Measurements from ENCODE around the gene C2orf68. TPM values are rescaled to one million over a fixed set of nuclear protein-coding genes. Genes with fewer than 3 reads are reported as not detected.
"Not testable (repeated sequence)": the region's sequence is repeated elsewhere in the genome, so short reads cannot be mapped to it uniquely, and the experiment has no call there.

The C2orf68 gene, protein sequence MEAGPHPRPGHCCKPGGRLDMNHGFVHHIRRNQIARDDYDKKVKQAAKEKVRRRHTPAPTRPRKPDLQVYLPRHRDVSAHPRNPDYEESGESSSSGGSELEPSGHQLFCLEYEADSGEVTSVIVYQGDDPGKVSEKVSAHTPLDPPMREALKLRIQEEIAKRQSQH
- polyA plus RNA-seq (2013, experiment 1 of 2; ENCODE audit: insufficient read length), result 21.3 TPM
- 23.7 TPM for polyA plus RNA-seq (2013, experiment 2 of 2; ENCODE audit: insufficient read length)

DNA sequence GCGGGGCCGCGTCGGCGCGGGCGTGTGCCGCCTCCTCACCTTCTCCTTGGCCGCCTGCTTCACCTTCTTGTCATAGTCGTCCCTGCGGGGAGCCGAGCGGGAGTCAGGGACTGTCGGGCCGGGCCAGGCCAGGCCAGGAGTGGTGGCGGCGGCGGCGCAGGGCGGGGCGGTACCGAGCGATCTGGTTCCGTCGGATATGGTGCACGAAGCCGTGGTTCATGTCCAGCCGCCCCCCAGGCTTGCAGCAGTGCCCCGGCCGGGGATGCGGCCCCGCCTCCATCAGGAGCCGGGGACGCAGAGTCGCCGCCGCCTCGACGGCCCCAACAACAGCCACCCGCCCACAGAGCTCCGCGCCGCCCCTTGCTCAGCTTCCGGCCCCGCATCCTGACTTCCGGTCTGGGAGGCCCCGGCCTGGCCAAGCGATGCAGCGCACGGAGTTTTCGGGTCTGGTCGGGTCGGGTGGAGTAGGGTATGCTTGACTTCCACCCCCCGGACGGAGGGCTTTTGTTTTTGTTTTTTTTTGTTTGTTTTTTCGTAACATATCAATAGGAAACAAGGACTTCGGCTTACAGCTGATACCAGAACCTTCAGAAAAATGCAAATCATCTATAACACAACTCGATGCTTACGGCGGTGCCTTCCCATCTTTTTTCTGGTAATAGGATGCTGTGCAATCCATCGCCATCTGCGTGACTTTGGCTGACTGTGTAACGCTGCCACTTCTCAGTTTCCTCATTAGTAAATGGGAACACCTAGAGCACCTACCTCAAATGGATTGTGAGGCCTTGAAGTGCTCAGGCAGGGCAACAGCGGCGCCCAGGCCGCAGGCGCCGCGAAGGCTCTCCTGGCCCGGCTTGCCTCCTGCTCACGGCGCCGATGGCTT lies at the start of gene C2orf68:
Gene C2orf68 (minus strand): TSS at position 362 of the 883 bp plus-strand sequence. CDS start 82 bp downstream, at position 280.
- peak; percentile 89 for DNase-seq

DNA sequence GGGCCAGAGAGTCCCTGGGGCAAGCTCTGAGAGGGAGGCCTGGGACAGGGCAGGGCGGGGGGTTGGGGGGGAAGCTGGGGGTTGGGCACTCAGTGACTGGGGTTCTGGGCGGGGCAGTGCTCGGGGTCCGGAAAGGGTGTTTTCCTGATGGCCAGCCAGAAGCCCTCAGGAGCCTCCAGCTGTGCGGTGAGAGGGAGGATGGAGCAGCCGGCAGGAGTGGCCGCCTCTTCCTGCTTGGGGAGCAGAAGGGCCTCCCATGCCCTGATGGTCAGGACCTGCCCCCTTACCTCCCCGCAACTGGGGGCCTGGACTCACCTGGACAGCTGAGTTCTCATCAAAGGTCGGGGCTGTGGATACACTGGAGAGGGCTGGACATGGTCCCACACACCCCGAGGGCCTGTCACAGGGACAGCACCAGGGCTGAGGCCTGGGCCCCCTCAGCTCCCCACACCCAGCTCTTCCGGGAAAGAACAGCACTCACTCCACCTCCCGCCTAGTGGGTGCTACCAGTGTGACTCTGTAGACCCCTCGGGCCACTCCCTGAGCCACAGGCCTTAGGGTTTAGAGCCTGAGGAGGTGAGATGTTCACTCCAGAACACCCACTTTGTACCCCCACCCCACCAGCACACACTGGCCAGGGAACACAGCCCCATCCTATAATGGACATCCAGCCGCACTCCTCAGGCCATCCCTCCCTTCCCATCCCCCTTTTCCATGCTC lies 49.4 kb upstream of the C2orf68 start:
- DNase-seq, result no peak

DNA sequence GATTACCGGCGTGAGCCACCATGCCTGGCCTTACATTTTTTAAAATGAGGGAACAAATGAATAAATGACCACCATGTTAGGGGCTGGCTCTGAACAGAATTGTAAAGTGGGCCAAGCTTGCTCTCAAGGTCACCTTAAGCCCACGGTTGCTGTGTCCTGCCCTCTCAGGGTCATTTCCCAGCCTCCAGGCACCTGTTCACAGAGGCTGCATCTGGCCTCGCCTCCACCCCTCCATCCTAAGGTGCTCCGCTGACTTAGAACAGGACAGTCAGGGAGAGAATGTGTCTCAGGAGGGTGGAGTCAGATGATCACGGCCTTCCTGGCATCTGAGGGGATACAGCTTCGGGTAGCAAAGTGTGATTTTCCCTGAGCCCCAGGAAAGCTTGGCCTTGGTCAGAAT lies 48.9 kb upstream of the C2orf68 start:
- no peak for DNase-seq

DNA sequence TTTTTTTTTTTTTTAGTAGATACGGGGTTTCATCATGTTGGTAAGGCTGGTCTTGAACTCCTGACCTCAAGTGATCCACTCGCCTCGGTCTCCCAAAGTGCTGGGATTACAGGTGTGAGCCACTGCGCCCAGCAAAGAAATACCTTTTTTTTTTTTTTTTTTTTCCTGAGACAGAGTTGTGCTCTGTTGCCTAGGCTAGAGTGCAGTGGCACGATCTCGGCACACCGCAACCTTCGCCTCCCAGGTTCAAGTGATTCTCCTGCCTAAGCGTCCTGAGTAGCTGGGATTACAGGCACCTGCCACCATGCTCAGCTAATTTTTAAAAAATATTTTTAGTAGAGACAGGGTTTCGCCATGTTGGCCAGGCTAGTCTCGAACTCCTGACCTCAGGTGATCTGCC lies 48.4 kb upstream of the C2orf68 start:
- DNase-seq, result not testable (repeated sequence)

DNA sequence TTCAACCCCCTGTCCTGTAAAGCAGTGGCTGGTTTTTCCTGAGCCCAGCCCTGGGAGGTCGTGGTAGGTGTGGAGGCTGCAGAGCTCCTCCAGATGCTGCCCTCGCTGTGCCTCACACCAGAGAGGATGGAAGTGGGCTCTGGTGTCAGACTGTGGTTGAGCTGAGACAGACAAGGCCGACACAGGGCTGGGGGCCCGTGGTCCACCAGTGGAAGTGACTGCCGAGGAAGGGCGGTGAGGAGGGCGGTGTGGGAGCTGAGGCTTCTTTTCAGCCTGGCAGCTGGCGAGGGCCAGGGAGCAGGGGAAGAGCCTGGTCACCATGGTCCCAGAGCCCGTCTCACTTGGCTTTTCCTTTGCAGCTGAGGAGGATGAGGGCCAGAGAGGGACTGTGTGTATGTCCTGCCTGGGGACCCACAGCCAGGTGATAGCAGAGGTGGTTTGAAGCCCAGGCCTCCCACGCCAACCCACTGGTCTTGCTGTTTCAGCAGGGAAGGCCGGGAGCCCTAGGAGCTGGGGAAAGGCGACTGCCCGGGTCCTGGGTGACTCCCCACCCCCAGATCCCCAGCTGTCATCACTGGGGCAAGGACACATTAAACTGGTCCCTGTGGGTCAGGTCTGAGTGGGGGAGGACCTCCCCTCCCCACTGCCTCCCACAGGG lies 47.6 kb upstream of the C2orf68 start:
- DNase-seq, result no peak

DNA sequence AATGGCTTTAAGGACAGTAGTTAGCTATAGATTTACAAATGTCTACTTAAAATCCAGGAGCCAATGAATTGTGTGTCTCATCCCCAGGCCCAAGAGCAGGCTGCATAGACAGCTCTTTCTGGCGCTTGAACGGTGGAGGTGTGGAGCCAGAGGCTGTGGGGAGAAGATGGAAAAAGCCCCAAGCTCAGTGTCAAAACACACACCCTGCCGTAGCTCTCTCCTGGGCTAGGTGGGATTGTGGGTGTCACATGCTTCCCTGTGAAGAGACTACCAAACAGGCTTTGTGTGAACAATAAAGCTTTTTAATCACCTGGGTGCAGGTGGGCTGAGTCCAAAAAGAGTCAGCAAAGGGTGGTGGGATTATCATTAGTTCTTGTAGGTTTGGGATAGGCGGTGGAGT lies 45.5 kb upstream of the C2orf68 start:
- not testable (repeated sequence) for DNase-seq

DNA sequence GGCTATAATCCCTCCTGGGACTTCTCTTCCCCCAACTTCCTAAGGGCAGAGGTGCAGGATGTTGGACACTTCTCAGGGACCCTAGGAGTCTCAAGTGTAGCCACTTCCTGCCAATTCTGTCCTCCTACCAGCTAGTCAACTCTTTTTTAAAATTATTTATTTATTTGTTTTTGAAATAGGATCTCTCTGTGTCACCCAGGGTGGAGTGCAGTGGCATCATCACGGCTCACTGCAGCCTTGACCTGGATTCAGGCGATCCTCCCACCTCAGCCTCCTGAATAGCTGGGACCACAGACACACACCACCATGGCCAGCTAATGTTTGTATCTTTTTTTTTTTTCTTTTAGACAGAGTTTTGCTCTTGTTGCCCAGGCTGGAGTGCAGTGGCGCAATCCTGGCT lies 44.6 kb upstream of the C2orf68 start:
- DNase-seq, result no peak

DNA sequence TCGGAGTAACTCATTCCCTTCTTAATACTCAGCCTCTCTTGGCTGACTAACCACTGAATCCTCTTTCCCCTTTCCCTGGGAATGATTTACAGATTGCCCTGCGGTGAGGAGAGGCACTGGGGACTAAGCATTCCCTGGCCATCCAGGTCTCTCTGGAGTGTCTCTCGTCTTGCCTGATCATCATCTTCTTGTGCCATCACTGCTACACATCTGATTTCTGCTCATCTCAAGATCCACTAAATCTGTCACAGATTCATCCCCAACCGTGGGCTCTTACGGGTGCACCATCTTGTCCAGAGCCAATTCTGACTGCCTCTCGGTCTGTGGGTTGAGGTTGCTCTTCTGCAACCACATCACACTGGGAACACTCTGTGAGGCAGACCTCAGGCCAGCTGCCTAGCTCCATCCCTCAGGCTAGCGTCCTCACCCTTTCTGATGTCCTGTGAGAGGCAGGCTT lies 44.1 kb upstream of the C2orf68 start:
- peak; percentile 63 for DNase-seq

DNA sequence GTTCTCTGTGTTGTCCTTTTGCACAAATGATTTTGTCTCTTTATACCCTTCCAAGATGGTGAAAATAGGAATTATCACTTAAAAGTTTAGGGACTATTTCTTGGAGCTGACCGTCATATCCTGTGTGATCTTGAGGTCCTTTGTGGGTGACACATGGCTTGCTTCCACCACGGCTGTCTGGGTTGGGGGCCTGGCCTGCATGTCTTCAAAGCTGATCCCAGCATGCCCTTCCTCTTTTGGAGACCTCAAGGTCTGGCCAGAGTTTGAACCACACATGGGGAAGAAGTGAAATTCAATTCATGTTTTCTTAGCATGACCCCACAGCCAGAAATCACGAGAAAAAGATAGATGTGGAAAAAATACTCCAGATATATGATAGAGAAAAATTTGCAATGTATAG lies 42.1 kb upstream of the C2orf68 start:
- no peak for DNase-seq

DNA sequence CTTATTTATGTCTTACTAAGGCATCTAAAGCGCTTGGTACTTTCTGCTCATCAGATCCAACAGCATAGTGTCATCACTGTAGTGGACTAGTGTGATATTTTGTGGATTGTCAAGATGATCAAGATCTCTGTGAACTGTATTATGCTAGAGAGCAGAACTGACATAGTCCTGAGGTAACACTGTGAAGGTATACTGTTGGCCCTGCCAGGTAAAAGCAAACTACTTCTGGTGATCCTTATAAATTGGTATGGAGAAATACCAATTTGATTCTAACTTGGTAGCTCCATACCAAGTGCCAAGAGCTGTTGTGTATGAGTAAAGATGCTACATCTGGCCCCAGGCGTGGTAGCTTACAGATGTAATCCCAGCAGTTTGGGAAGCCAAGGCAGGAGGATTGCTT lies 40.2 kb upstream of the C2orf68 start:
- no peak for DNase-seq

DNA sequence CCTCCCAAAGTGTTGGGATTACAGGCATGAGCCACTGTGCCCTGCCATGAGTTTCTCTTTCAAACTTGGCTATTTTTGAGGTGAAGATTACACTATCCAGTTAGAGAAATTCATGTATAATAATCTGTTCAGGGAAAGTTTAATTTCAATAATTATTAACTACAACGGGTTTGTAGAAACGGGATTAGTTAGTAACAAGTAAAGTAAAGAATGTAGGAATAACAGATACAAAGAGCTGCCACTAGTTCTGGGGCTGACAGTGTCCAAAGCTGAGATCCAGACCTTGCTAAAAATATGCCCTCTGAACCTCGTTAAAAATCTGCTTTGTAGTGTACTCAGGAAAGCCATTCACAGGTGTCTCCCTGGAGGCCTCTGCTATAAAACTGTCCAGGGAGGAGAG lies 39.2 kb upstream of the C2orf68 start:
- DNase-seq, result no peak

DNA sequence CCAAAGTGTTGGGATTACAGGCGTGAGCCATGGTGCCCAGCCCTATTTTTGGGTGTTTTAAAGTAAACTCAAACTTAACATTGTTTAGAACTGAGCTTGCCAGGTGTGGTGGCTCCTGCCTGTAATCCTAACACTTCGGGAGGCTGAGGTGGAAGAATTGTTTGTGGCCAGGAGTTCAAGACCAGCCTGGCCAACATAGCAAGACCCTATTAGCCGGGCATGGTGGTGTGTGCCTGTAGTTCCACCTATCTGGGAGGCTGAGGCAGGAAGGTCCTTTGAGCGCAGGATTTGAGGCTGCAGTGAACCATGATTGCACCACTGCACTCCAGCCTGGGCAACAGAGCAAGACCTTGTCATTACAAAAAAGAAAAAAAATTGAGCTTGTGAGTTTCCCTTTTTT lies 38.6 kb upstream of the C2orf68 start:
- DNase-seq, result no peak

DNA sequence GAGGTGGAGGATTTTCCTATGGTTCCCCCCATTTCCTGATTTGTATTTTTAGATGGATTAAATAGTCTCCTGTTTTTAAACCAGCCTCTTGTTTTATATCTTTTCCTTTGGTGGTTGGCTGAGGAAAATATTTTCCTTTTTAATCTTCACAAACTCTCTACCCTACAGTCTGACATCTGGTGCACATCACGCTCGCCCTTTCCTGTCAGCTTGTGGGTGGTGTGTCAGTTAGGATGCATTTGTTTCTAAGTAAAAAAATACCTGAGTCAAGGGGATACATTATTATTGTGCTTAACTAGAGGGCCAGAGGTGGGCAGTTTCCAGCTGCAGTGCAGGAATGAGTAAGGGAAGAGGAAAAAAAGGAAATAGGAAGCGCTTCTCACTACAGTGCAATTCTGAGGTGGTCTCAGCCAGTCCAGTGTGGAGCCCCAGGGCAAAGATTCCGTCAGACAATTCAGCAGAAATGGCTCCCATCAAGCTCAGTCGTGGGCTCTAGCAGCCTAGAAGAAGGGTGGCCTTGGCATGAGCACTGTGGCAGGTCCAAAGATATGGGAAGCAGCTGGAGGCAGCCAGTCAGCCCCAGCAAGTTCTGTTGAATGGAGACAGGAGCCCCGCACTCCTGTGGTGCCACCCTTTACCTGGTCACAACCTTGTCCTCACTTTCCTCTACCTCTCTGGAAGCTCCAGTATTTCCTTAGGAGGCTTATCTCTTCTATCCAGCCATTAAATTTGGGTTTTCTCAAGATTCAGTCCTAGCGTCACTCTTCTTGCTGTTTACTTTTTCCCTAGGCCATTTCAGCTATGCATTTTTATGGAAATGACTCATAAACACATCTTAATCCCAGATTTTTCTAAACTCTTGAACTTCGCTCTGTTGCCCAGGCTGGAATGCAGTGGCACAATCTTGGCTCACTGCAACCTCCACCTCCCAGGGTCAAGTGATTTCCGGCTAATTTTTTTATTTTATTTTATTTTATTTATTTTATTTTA lies 37.6 kb upstream of the C2orf68 start:
- peak; percentile 75 for DNase-seq

DNA sequence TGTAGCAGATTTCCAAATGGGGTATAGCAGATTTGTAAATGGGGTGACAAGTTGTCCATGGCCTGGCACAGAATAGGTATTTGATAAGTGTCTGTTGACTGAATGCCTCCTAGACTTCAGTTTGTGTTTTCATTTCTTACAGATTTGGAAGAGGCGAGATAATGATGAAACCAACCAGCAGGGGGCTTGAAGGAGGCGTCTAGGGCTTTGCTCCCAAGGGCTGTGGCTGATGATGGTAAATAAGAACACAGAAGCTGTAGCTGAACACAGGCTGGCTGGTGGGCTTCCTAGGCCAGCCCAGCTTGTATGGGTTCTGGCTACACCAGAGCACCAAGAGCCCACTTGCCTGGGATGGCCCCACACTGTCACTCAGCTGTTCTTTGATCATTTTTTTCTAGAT lies 36.8 kb upstream of the C2orf68 start:
- DNase-seq, result peak; percentile 69

DNA sequence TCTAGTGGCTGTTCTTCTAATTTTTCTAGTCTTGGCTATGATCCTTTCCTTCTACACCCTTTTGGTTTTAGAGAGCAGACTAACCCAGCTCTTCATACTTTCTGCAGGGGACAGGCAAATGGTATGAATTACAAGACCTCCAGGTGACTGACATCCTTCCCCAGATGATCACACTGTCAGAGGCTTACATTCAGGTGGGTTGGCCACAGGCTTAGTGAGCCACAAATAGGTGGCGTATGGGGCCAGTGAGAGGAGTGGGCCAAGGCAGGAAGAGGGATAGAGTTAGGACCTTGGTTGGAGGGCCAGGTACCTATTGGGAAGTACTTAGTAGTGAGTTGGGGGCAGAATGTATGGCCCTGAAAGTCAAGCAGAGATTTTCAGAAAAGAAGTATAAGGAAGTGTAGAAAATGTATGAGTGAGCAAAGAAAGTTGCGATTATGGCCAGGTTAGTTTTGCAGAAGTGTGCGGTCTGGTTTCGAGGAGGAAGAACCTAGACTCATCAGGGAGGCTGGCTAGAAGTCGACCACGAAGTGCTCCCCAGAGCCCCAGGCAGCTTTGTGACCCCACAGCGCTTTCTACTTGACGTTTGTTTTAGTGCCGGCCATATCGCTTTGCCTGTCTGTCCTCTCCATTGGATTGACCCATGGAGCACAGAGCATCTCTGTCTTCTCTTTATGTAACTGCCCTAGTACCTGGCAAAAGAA lies 36.1 kb upstream of the C2orf68 start:
- DNase-seq, result no peak

DNA sequence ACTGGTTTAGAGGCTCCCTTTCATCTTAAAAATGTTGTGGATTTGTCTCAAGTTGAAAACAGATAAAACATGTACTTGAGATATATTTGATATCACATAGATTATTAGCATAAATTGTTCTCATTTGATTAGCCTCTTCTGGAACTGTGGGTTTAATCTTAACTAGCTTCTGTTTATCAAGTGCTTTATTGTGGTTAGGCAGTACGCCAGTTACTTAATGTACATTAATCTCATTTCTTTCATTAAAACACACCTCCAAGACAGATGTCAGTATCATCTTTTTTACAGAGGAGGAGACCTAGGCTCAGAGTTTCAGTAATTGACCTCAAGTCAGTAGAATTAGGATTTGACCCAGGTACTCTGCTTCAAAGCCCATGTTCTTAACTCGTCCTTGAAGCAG lies 34.3 kb upstream of the C2orf68 start:
- no peak for DNase-seq

DNA sequence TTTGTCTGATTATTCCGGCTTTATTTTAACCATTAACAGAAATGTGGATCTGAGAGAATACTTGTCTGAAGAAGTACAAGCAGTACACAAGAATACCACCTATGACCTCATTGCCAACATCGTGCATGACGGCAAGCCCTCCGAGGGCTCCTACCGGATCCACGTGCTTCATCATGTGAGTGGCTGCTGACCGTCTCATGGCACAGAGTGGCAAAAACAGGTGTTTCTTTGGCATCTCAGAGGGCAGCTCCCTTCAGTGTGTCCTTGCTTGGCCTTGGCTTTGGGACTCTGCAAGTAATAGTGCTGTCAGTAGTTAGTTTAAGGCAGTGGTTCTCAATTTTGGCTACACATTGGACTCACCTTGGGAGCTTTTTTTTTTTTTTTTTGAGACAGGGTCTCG lies 33.0 kb upstream of the C2orf68 start:
- DNase-seq, result no peak

DNA sequence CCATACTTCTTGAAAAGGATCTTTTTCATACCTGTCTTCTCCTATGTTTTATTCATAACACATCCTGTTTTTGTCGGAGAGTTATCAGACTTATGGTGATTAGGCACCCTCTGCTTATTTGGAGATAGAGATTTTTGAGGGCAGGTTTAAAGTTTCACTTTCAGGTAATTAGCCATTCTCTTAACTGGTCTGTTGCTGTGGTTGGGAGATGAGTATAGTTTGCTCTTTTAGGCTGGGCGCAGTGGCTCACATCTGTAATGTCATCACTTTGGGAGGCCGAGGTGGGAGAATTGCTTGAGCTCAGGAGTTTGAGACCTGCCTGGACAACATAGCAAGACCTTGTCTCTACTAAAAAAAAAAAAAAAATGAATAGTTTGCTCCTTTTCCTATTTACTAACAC lies 30.9 kb upstream of the C2orf68 start:
- DNase-seq, result no peak

DNA sequence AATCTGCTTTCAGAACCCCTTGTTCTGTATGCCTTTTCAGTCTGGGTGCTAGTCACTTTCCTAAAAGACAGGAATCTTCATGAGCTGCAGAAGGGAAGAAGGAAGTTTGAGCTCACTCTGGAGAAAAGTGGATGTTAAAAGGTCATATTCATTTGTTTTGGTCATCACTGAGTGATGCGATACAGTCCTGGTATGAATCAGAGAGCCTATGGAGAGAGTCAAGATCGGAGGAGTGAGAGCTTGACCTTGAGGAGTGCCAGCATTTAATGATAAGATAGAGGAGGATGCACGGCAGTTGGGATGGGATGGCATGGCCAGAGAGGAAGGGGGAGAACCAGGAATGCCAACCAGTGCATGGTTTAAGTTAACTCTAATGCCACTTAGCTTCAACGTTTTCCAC lies 23.8 kb upstream of the C2orf68 start:
- DNase-seq, result no peak

DNA sequence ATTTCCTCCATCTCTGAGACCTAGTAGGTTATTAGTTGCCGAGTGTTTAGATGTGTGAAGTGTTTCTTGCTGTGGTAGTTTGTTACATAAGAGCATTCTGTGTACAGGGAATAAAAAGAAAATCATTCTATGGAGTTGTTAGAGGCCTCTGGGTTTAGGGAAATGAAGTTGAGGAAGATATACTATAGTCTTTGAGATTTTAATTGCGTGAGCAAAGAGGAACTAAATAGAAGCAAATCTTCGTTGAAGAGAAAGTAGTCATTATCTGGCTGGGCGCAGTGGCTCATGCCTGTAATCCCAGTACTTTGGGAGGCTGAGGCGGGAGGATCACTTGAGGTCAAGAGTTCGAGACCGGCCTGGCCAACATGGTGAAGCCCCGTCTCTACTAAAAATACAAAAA lies 23.1 kb upstream of the C2orf68 start:
- no peak for DNase-seq

DNA sequence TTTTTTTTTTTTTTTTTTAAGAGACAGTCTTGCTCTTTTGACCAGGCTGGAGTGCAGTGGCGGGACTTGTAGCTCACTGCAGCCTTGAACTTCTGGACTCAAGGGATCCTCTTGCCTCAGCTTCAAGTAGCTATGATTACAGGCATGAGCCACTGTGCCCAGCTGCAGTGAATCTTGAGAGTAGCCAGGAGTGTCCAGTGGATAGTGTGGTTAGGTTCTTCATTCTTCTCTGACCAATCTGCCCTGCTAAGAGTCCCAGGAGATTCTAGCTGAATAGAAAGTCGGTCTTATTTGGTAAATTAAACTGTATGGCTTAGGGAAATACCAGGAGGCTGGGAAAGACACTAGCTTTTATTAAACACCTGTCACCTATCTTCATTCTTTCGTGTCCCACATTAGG lies 19.4 kb upstream of the C2orf68 start:
- DNase-seq, result no peak

Measured in fibroblast of skin of scalp (primary cell).